AG04450 (cell line): Measurements from ENCODE around the gene GLIS1. TPM values are rescaled to one million over a fixed set of nuclear protein-coding genes. Genes with fewer than 3 reads are reported as not detected.

Experiments
- CTCF ChIA-PET: fragments of 300-600, 350-600 bp; formaldehyde crosslinking; extraction: SDS; loops from one replicate; lab custom pipeline; 2022; ENCODE audit warnings: antibody characterized with exemption, inconsistent platforms; lab: Charles Lee
- POLR2A ChIA-PET: fragments of 350-600 bp; formaldehyde crosslinking; extraction: SDS; loops from one replicate; lab custom pipeline; 2021; ENCODE audit warnings: antibody characterized with exemption, inconsistent platforms; lab: Yijun Ruan, JAX
- DNase-seq: peaks from one replicate; pipeline ENCODE4 v3.0.0-alpha.2; 2011; ENCODE audit warnings: low read depth, low spot score
- H3K27ac ChIP-seq: one replicate; pipeline ENCODE4 v1.5.1; 2012; ENCODE audit warnings: low read depth, low read length, control low read depth
- H3K27me3 ChIP-seq: one replicate; pipeline ENCODE4 v1.6.0; 2012; ENCODE audit warnings: low read length; ENCODE audit not compliant: control insufficient read depth, insufficient read depth
- H3K4me3 ChIP-seq: 2 replicates; pipeline ENCODE4 v1.5.1; 2011; ENCODE audit warnings: mild to moderate bottlenecking, low read depth, low read length, control low read depth
- H3K9me3 ChIP-seq: 2 replicates; pipeline ENCODE4 v1.5.1; 2012; ENCODE audit warnings: low read length; ENCODE audit not compliant: control insufficient read depth, insufficient read depth
- CTCF ChIP-seq: IDR thresholded peaks from 2 replicates; pipeline ENCODE4 v1.5.1; 2011; ENCODE audit warnings: low read depth, low read length, control low read depth, inconsistent platforms
- polyA plus RNA-seq: library from polyadenylated mRNA; depleted of rRNA; stranded (reverse); fragments of >200 nt; gene quantifications from 2 replicates; pipeline ENCODE4 v1.2.3, GENCODE V29; 2011

The GLIS1 gene
- polyA plus RNA-seq, 1 experiment = 0.77 TPM

- no peaks in the 10 kb centered on the region for H3K27me3 ChIP-seq
- H3K27ac ChIP-seq = no peak overlapping the region
- no peak for TF ChIP-seq CTCF
- POLR2A ChIA-PET = no interaction called here
- H3K4me3 ChIP-seq = no peak overlapping the region
- CTCF ChIA-PET = no interaction called here
- H3K9me3 ChIP-seq = no peaks in the 10 kb centered on the region
- no peak for DNase-seq
Measured at GRCh38 chr1:53638360-53639035, 100.5 kb downstream of the GLIS1 start.

- no peaks in the 10 kb centered on the region for H3K27me3 ChIP-seq
- H3K27ac ChIP-seq = no peak overlapping the region
- no peak for TF ChIP-seq CTCF
- POLR2A ChIA-PET = no interaction called here
- no peaks in the 10 kb centered on the region for H3K9me3 ChIP-seq
- H3K4me3 ChIP-seq = no peak overlapping the region
- DNase-seq = no peak
- CTCF ChIA-PET = no interaction called here
Measured at GRCh38 chr1:53637511-53638359, 101.2 kb downstream of the GLIS1 start.

DNA sequence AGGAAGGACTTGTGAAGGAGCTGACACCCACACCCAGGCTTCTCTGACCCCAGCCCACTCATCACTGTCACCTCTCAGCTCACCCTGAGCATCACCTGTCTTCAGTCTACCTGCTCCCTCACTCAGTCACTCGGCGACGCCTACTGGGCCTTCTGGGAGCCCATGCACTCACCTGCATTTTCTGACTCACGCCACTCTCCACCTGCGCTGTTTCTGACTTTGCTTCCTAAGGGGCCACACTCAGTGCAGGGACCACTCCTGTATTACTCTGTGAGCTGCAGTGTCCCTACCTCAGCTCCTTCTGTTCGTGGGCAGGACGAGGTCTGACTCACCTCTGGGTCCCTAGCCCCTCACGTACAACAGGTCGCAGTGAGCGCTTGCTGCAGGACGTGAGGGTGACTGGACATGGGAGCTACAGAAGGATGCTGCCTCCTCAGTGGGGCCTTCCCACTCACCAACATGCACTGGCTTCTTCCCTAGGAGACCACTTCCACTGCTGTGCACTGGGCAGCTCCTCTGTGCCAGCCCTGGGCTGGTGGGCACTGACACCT, 102.3 kb downstream of the GLIS1 start:
- CTCF ChIA-PET = no interaction called here
- Histone ChIP-seq H3K27me3 (no peaks in the 10 kb centered on the region), H3K27ac (no peak overlapping the region), H3K9me3 (no peaks in the 10 kb centered on the region), H3K4me3 (no peak overlapping the region)
- no peak for DNase-seq
- no peak for TF ChIP-seq CTCF
- POLR2A ChIA-PET = no interaction called here

DNA sequence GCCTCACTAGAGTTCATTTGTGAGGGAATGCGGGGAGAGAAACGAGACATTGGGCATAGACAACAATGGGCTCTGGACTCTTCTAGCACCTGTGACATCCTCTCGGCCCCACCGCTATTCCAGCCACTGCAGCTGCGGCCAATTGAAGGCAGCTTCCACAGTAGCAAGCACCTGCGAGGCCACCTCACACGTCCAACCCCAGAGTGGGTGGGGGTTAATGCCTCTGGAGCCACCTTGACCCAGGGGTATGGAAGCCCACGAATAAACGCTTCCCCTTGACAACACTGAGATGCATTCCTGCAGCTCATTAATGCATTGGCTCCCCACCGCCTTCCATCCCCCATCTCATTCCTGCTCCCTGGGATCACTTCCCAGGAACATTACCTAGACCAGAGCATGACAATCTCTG, 104.4 kb downstream of the GLIS1 start:
- H3K4me3 ChIP-seq = no peak overlapping the region
- no peaks in the 10 kb centered on the region for H3K9me3 ChIP-seq
- no peak for DNase-seq
- ChIA-PET POLR2A (interaction anchor here (0.7 kb wide), 1 partner anchor 34 kb away, joined by 3 read pairs; no protein-coding TSS in a partner anchor), CTCF (no interaction called here)
- no peak overlapping the region for H3K27ac ChIP-seq
- H3K27me3 ChIP-seq = no peaks in the 10 kb centered on the region
- no peak for TF ChIP-seq CTCF
